HG02981 (cell line): ENCODE results near the gene HHATL.

Experiments used
- ATAC-seq: cut with Tn5 transposase; IDR thresholded peaks from one replicate; pipeline ENCODE4 v1.9.1; 2021; ENCODE audit warnings: mild to moderate bottlenecking, moderate library complexity; ENCODE audit not compliant: unreplicated experiment

Gene HHATL

GRCh38 chr3:42699511-42699971 lies 3.1 kb downstream of the HHATL start:
- no peak for ATAC-seq

GRCh38 chr3:42698911-42699230 lies 3.7 kb downstream of the HHATL start:
- ATAC-seq = no peak

GRCh38 chr3:42698216-42698910 lies 4.2 kb downstream of the HHATL start:
- no peak for ATAC-seq

- no peak for ATAC-seq
Observed at GRCh38 chr3:42697289-42698051, 5.1 kb downstream of the HHATL start.

GRCh38 chr3:42696356-42697288 lies 6.0 kb downstream of the HHATL start:
- no peak for ATAC-seq

- no peak for ATAC-seq
Observed at GRCh38 chr3:42694366-42694765, 8.2 kb downstream of the HHATL start.

- ATAC-seq = no peak
Observed at GRCh38 chr3:42693530-42693930, 9.1 kb downstream of the HHATL start.

- no peak for ATAC-seq
Observed at GRCh38 chr3:42692667-42693529, 9.7 kb downstream of the HHATL start.

GRCh38 chr3:42691816-42692666 lies 10.6 kb downstream of the HHATL start:
- ATAC-seq = no peak

GRCh38 chr3:42690766-42691680 lies 11.6 kb downstream of the HHATL start:
- ATAC-seq = no peak

GRCh38 chr3:42690191-42690590 lies 12.4 kb downstream of the HHATL start:
- no peak for ATAC-seq

GRCh38 chr3:42689421-42690014 lies 13.1 kb downstream of the HHATL start:
- ATAC-seq = no peak

GRCh38 chr3:42688487-42689420 lies 13.8 kb downstream of the HHATL start:
- ATAC-seq = no peak

- no peak for ATAC-seq
Observed at GRCh38 chr3:42688016-42688415, 14.6 kb downstream of the HHATL start.

- ATAC-seq = no peak
Observed at GRCh38 chr3:42686832-42687650, 15.6 kb downstream of the HHATL start.
